Stimulated activated CD4-positive, alpha-beta T cell treated with anti-CD3 and anti-CD28 coated beads, Interleukin-15, amount 100 ng/mL, for 48 hours (primary cell): ENCODE measurements around the gene RABEP1.
A peak's percentile ranks its signal among the peaks of the same experiment; 100 is the strongest.

Source experiments
- DNase-seq, 2 donors: peaks; one replicate each; pipeline ENCODE4 v3.0.0-alpha.2; 2020; ENCODE audit warnings: low read depth in 2 of 2

Gene RABEP1

DNA sequence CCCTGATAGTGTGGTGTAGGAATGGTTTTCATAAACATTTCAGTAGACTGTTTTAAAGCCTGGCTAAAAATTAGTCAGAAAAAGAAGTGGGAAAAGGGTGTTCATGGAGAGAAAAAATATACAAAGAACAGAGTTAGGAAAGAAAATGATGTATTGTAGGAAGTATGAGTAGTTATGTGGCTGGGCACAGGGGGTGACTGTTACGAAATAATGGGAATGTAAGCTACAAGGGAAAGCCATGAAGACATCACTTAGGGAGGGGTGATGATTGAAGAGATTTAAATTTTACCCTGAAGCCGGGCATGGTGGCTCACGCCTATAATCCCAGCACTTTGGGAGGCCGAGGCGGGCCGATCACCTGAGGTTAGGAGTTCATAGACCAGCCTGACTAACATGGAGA is 82.1 kb downstream of the RABEP1 start:
- no peak for DNase-seq

GRCh38 chr17:5364696-5365095 is 82.6 kb downstream of the RABEP1 start:
- no peak for DNase-seq

GRCh38 chr17:5365831-5366230 is 83.7 kb downstream of the RABEP1 start:
- DNase-seq = no peak

DNA sequence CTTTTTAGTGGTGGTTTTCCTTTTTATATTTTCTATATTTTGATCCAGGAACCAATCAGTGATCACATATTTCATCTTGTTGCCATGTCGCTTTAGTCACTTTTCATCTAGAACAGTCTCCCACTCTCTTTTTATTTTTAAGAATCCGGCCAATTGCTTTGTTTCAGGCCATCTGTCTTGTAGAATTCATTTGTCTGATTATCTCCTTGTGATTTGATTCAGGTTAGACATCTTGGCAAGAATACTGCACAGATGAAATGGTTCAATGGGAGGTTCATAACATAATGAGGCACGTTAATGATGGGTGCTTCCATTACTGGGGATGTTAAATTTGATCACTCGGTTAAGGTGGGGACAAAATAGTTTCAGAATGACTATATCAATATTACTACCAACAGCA is 88.3 kb downstream of the RABEP1 start:
- no peak for DNase-seq

GRCh38 chr17:5373112-5373511 is 91.0 kb downstream of the RABEP1 start:
- DNase-seq = no peak

GRCh38 chr17:5378566-5379207 is 96.6 kb downstream of the RABEP1 start:
- DNase-seq = no peak

DNA sequence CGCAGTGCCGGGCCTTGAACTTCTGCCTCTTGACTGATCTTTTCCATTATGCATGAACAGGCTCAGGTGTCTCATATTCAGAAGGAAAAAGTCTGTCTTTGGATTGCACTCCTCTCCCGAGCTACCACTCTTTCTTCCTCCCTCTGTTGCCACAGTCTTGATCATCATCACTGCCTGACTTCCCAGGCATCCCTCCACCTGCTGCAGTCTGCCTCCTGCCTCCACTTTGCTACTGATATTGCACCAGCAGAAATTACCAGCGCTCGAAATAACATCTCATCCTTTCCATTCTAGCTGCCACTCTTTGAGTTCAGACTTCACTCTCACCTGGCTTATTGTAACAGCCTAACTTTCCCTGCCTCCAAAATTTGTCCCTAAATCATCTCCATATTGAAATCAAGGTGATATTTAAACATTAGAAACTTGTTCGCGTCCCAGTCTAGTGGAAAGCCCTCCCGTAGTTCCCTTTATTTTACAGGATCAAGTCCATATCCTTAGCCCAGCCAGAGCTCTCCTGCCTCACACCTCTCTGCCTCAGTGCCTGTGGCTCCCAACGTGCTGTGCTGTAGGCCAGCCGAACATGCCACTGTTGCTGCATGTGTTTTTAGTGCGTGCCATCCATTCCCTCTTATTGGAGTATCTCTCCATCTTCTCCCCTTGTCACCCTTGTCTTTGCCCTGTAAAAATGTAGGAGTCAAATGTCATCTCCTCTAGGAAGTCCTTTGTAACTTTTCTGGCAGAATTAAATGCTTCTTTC is 97.4 kb downstream of the RABEP1 start:
- DNase-seq = no peak

GRCh38 chr17:5380491-5381135 is 98.5 kb downstream of the RABEP1 start:
- no peak for DNase-seq

- DNase-seq = no peak
These were observed 99.5 kb downstream of the RABEP1 start for GRCh38 chr17:5381542-5381941.

DNA sequence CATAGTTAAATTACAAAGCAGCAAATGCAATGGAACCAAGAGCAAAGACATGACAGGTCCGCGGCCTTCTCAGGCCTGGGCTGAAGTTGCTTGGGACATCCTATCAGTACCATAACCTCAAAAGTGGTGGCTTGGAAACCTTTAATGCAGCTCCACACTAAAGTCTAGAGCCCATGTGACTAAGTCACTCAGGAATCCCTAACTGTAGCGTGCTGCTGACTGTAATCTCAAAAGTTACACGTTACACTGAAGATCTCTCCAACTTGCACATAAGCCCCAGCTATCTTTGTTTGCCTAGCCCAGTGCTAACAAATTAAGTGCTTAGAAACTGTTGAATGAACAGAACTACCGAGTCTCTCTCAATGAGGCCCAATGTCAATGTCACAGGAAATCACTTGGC is 109.6 kb downstream of the RABEP1 start:
- DNase-seq = no peak

DNA sequence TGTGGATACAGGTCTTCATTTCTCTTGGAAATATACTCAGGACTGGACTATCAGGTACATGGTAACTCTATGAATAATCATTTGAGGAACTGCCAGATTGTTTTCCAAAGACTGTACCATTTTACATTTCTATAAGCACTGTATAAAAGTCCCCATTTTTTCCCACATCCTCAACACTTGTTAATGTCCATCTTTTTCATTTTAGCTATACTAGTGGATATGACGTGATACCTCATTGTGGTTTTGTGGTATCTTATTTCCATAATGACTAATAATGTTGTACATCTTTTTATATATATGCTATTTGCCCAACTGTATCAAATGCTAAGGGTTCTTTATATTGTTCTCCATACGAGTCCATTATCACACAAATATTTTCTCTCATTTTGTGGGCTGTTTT is 114.5 kb downstream of the RABEP1 start:
- no peak for DNase-seq

- DNase-seq = no peak
These were observed 117.7 kb downstream of the RABEP1 start for GRCh38 chr17:5399767-5400166.

DNA sequence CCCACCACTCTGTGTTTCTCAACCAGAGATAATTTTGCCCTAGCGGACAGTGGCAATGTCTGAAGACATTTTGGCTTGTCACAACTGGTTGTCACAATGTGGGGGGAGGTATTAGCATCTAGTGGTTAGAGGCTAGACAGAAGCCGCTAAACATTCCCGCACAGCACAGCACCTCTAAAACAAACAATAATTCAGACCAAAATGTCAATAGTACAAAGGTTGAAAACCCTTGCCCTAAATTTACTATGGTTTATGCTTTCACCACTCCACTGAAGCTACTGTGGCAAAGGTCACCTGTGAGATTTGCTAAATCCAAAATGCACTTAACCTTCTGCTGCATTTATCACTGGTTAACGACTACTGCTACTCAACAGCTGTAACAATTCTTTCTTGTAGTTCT is 123.3 kb downstream of the RABEP1 start:
- DNase-seq = no peak

GRCh38 chr17:5408186-5408585 is 126.1 kb downstream of the RABEP1 start:
- no peak for DNase-seq

DNA sequence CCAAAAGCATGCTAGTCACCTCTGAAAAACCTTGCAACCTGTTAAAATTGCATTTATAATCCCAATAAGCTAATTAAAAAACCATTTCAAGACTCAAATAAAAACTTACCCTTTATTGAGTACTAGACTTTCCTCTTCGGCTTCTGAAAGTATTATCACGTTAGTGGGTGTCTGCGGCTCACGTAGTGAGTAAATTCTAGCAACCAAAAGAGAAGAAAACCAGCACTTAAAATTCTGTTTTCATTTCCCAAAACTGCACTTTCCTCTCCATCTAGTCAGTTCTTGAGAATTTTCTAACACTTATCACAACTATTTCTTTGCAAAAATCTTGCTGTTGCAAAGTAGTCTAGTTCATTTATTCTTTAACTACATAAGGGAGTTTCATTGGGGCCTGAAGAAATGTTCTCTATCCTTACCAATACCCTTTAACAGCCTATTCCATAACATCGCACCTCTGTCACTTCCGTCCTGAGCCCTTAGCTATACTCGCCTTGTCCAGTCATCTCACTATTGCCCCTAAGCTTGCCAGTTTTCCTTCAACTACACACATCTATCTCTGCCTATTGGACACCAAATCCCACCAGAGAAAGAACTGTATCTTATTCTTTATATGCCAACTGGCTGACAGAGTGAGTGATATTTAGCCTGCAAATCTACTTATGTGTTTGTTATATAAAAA is 128.6 kb downstream of the RABEP1 start:
- DNase-seq = no peak

DNA sequence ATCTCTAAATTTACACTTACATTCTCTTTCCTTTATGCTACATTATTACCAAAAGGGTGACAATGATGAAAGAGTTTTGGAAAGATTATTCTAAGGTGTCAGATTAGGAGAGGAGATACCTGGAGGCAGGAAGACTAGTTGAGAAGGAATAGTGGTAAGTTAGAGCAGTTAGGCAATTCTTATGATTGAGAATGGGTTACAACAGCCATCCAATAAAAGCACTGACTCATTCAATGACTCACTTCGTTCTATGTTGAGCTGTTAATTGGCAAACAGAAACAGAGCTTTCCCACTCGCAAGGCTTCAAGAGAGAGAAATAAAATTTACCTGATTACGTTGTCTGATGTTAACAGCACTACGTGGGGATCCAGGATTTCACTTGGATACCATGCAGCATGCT is 131.6 kb downstream of the RABEP1 start:
- DNase-seq = no peak

- DNase-seq = no peak
These were observed 134.8 kb downstream of the RABEP1 start for GRCh38 chr17:5416901-5417300.

- DNase-seq = peak; percentile 49 to 53
These were observed 136.8 kb downstream of the RABEP1 start for GRCh38 chr17:5418858-5419355.

DNA sequence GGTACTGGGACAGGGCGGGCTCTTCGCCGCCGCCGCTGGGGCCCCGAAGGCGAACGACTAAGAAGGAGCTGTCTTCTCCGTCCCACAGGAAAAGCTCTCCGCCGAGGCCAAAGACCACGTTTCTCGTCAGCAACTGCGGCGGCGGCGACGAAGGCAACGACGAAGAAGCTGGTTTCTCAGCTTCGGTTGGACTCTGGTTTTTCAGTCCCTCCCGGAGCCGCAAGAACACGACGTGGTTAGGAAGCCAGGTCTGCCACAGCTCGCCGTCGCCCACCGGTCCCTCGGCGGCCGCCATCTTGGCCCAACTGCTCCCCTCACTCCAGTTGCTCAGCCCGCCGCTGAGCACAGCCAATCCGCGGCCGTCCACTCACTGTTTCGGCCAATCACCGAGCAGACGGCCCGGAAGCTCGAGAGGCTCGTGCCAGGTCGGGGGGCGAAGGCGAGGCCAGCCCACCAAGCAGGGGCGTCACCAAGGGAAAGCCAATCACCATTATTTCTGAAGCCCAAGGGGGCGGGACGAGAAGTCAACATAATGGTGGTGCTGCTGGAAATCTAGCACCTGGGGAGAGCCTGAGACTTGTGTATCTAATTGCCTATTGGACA is 137.4 kb downstream of the RABEP1 start, which contains the start of gene NUP88:
NUP88 (minus strand) TSS at position 307 of the 603 bp plus-strand sequence; CDS start at position 295, 12 bp downstream.
- DNase-seq = peak; percentile 94 to 95

GRCh38 chr17:5419959-5420653 is 138.0 kb downstream of the RABEP1 start, which contains the start of gene RPAIN:
TSS of gene RPAIN (plus strand) at chr17:5420182. CDS start at chr17:5420211, 29 bp downstream.
- DNase-seq = peak; percentile 78 to 81

- no peak for DNase-seq
These were observed 140.4 kb downstream of the RABEP1 start for GRCh38 chr17:5422505-5422904.
